B cell (primary cell): ENCODE data around the gene MORN1.

Experiments
- EZH2 ChIP-seq: IDR thresholded peaks from 2 replicates; pipeline ENCODE4 v1.6.1; 2012; ENCODE audit warnings: borderline replicate concordance, low read depth, mild to moderate bottlenecking, moderate library complexity, low read length; ENCODE audit not compliant: insufficient read depth, poor library complexity, severe bottlenecking
- TF ChIP-seq, protein P1 (sequence below): fragments of 200-600 bp; IDR thresholded peaks from one replicate; pipeline ENCODE4 v1.8.0; 2022; ENCODE audit warnings: antibody characterized with exemption, mild to moderate bottlenecking

DNA sequence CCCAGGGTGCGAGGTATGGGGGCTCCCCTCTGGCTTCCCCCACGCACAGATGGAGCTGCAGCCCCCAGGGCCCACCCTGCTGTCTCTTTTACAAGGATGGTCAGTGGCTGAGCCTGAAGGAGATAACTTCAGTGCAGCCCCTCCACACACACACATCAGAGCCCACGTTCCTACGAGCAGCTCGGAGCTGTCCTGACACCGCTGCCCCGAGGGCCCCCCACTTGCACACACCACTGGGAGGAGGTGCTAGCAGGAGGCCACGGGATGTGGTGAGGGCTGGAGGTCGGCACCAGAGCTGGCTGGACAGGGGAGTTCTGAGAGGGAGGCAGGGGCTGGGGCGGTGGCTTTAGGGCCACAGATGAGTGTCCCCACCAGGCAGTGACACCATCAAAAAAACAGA, 53.9 kb downstream of the MORN1 start:
- TF ChIP-seq EZH2 = no peak
- TF ChIP-seq, protein P1, sequence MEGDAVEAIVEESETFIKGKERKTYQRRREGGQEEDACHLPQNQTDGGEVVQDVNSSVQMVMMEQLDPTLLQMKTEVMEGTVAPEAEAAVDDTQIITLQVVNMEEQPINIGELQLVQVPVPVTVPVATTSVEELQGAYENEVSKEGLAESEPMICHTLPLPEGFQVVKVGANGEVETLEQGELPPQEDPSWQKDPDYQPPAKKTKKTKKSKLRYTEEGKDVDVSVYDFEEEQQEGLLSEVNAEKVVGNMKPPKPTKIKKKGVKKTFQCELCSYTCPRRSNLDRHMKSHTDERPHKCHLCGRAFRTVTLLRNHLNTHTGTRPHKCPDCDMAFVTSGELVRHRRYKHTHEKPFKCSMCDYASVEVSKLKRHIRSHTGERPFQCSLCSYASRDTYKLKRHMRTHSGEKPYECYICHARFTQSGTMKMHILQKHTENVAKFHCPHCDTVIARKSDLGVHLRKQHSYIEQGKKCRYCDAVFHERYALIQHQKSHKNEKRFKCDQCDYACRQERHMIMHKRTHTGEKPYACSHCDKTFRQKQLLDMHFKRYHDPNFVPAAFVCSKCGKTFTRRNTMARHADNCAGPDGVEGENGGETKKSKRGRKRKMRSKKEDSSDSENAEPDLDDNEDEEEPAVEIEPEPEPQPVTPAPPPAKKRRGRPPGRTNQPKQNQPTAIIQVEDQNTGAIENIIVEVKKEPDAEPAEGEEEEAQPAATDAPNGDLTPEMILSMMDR = no peak
